GM23338 (cell line): ENCODE results near the gene SLC6A5. TPM values are rescaled to one million over a fixed set of nuclear protein-coding genes. Genes with fewer than 3 reads are reported as not detected.

Experiments used
- ATAC-seq: fragments of 200-7000 bp; cut with Tn5 transposase; 3 replicates; pipeline ENCODE4 v1.9.1; 2020
- DNase-seq: peaks from one replicate; pipeline ENCODE4 v3.0.0-alpha.2; 2015; ENCODE audit warnings: low spot score
- H2AFZ ChIP-seq: fragments of 200-600 bp; sonication (generic); 2 replicates; pipeline ENCODE4 v1.8.0; 2016; ENCODE audit warnings: antibody characterized with exemption, mild to moderate bottlenecking, moderate library complexity
- H3F3A ChIP-seq: fragments of 200-600 bp; sonication (generic); replicated peaks from 2 replicates; pipeline ENCODE4 v1.8.0; 2017; ENCODE audit warnings: antibody characterized with exemption, mixed run types, low read depth
- H3K27ac ChIP-seq: fragments of 200-600 bp; sonication (generic); 2 replicates; pipeline ENCODE4 v1.6.1; 2016; ENCODE audit warnings: low read depth
- H3K27me3 ChIP-seq: fragments of 200-600 bp; sonication (generic); 2 replicates; pipeline ENCODE4 v1.8.0; 2016; ENCODE audit warnings: mild to moderate bottlenecking, mixed run types, moderate library complexity; ENCODE audit not compliant: insufficient read depth
- H3K36me3 ChIP-seq: fragments of 200-600 bp; sonication (generic); 2 replicates; pipeline ENCODE4 v1.8.0; 2016; ENCODE audit warnings: mild to moderate bottlenecking; ENCODE audit not compliant: insufficient read depth
- H3K4me1 ChIP-seq: fragments of 200-600 bp; sonication (generic); 2 replicates; pipeline ENCODE4 v1.8.0; 2016; ENCODE audit warnings: mild to moderate bottlenecking, moderate library complexity; ENCODE audit not compliant: insufficient read depth
- H3K4me2 ChIP-seq: fragments of 200-600 bp; sonication (generic); 2 replicates; pipeline ENCODE4 v1.7.1; 2017; ENCODE audit warnings: mixed run types
- H3K4me3 ChIP-seq: fragments of 200-600 bp; sonication (generic); 2 replicates; pipeline ENCODE4 v1.6.1; 2016; ENCODE audit warnings: mixed run types
- H3K79me2 ChIP-seq: fragments of 200-600 bp; sonication (generic); replicated peaks from 2 replicates; pipeline ENCODE4 v1.8.0; 2017; ENCODE audit warnings: mild to moderate bottlenecking; ENCODE audit not compliant: insufficient read depth
- H3K9me2 ChIP-seq: fragments of 200-600 bp; sonication (generic); 2 replicates; pipeline ENCODE4 v1.8.0; 2017; ENCODE audit not compliant: insufficient read depth
- H4K20me1 ChIP-seq: fragments of 200-600 bp; sonication (generic); replicated peaks from 2 replicates; pipeline ENCODE4 v1.8.0; 2017; ENCODE audit warnings: mild to moderate bottlenecking; ENCODE audit not compliant: insufficient read depth
- H3K27ac Mint-ChIP-seq: 2 replicates; pipeline ENCODE4 v1.8.0; 2020; ENCODE audit warnings: inconsistent platforms, mild to moderate bottlenecking, moderate library complexity, mixed read lengths
- H3K27me3 Mint-ChIP-seq: 3 replicates; pipeline ENCODE4 v1.8.0; 2022; ENCODE audit warnings: low read depth, mild to moderate bottlenecking, moderate library complexity, mixed read lengths, inconsistent platforms; ENCODE audit not compliant: insufficient read depth, poor library complexity
- H3K36me3 Mint-ChIP-seq: 3 replicates; pipeline ENCODE4 v1.8.0; 2021; ENCODE audit warnings: low read depth, mild to moderate bottlenecking, inconsistent platforms, moderate library complexity, mixed read lengths
- H3K4me1 Mint-ChIP-seq: 3 replicates; pipeline ENCODE4 v1.8.0; 2020; ENCODE audit warnings: mild to moderate bottlenecking, inconsistent platforms, mixed read lengths
- H3K4me3 Mint-ChIP-seq: 3 replicates; pipeline ENCODE4 v1.8.0; 2021; ENCODE audit warnings: moderate library complexity, mild to moderate bottlenecking, inconsistent platforms, mixed read lengths
- H3K9me3 Mint-ChIP-seq: 3 replicates; pipeline ENCODE4 v1.8.0; 2020; ENCODE audit warnings: moderate library complexity, mild to moderate bottlenecking, inconsistent platforms, mixed read lengths
- CREB1 ChIP-seq: fragments of 250-450 bp; sonication (Bioruptor Pico); IDR thresholded peaks from 2 replicates; pipeline ENCODE4 v1.5.0; 2020; ENCODE audit warnings: low read depth, mild to moderate bottlenecking, moderate library complexity
- CTCF ChIP-seq, 2 experiments: fragments of 200-600 bp in 1 of 2; sonication (generic) in 1 of 2; conservative IDR thresholded peaks; 2 replicates each; pipeline versions ENCODE4 v1.5.1 to v1.6.1; 2016 to 2017; ENCODE audit warnings: antibody characterized with exemption in 2 of 2, low read depth in 2 of 2, mild to moderate bottlenecking in 2 of 2, moderate library complexity in 1 of 2
- EZH2 ChIP-seq: fragments of 200-600 bp; sonication (generic); IDR thresholded peaks from one replicate; pipeline ENCODE4 v1.8.0; 2017; ENCODE audit warnings: antibody characterized with exemption, mild to moderate bottlenecking, low read depth; ENCODE audit not compliant: unreplicated experiment
- EZH2phosphoT487 ChIP-seq: fragments of 200-600 bp; sonication (generic); IDR thresholded peaks from one replicate; pipeline ENCODE4 v1.8.1; 2018; ENCODE audit warnings: antibody characterized with exemption; ENCODE audit not compliant: unreplicated experiment
- JUNB ChIP-seq: IDR thresholded peaks from one replicate; pipeline ENCODE4 v1.6.1; 2016; ENCODE audit warnings: antibody characterized with exemption; ENCODE audit not compliant: unreplicated experiment
- NANOG ChIP-seq: IDR thresholded peaks from 2 replicates; pipeline ENCODE4 v1.6.1; 2016; ENCODE audit warnings: antibody characterized with exemption, borderline replicate concordance
- POLR2AphosphoS5 ChIP-seq: IDR thresholded peaks from 2 replicates; pipeline ENCODE4 v1.6.1; 2016; ENCODE audit warnings: antibody characterized with exemption, low read depth
- STAT1 ChIP-seq: IDR thresholded peaks from one replicate; pipeline ENCODE4 v1.6.1; 2016; ENCODE audit warnings: antibody characterized with exemption; ENCODE audit not compliant: unreplicated experiment
- ZNF114 ChIP-seq: fragments of 250-450 bp; sonication (Bioruptor Pico); IDR thresholded peaks from 2 replicates; pipeline ENCODE4 v1.5.0; 2020; ENCODE audit warnings: mild to moderate bottlenecking, moderate library complexity
- ZNF331 ChIP-seq: fragments of 250-450 bp; sonication (Bioruptor Pico); IDR thresholded peaks from 2 replicates; pipeline ENCODE4 v1.5.0; 2020; ENCODE audit warnings: low read depth, mild to moderate bottlenecking, moderate library complexity
- polyA plus RNA-seq: library from polyadenylated mRNA; unstranded; fragments of >200 nt; fragmentation: Nextera tagmentation; extraction: Ambion mirVana; gene quantifications from 2 replicates; pipeline ENCODE4 v1.2.1, GENCODE V29; 2016
- total RNA-seq: library from RNA; depleted of rRNA; stranded (reverse); fragments of >200 nt; shearing (Covaris generic); gene quantifications from 2 replicates; pipeline ENCODE4 v1.2.3, GENCODE V29; 2014
- TF ChIP-seq, protein P1 (sequence below): fragments of 250-450 bp; sonication (Bioruptor Pico); IDR thresholded peaks from 2 replicates; pipeline ENCODE4 v1.5.0; 2020; ENCODE audit warnings: mild to moderate bottlenecking, moderate library complexity
- TF ChIP-seq, protein P2 (sequence below): IDR thresholded peaks from one replicate; pipeline ENCODE4 v1.6.1; 2018; ENCODE audit warnings: antibody characterized with exemption; ENCODE audit not compliant: unreplicated experiment
- TF ChIP-seq, protein P3 (sequence below): IDR thresholded peaks from 2 replicates; pipeline ENCODE4 v1.6.1; 2016; ENCODE audit warnings: antibody characterized with exemption

SLC6A5 gene
- total and polyA plus RNA-seq, 2 experiments from 2014 or later: not detected

- peaks cover 6% of the 10 kb centered on the region for H3K27me3 Mint-ChIP-seq
- no peaks in the 10 kb centered on the region; the same call in 2 of the 3 replicates for H3K9me3 Mint-ChIP-seq
- H3K4me3 Mint-ChIP-seq: no peak overlapping the region
- no peaks in the 10 kb centered on the region; the same call in 1 of the 2 replicates for H3K9me2 ChIP-seq
- H3K4me1 ChIP-seq: peaks cover 7% of the 10 kb centered on the region; the same call in 1 of the 2 replicates
- ATAC-seq (no peak), DNase-seq (no peak)
- H3K27me3 ChIP-seq: no peaks in the 10 kb centered on the region
- no peaks in the 10 kb centered on the region for H3K79me2 ChIP-seq
- no peak overlapping the region for H3K27ac Mint-ChIP-seq
- H3K27ac ChIP-seq: no peak overlapping the region
- H3K36me3 Mint-ChIP-seq: no peaks in the 10 kb centered on the region
- no peak overlapping the region for H3K4me3 ChIP-seq
- no peak overlapping the region for H2AFZ ChIP-seq
- H3K4me1 Mint-ChIP-seq: peaks cover 21% of the 10 kb centered on the region
- no peak overlapping the region for H3K4me2 ChIP-seq
- H4K20me1 ChIP-seq: no peaks in the 10 kb centered on the region
- H3K36me3 ChIP-seq: no peaks in the 10 kb centered on the region
- TF ChIP-seq NANOG (no peak), CREB1 (no peak), ZNF331 (CRISPR knock-in tag) (no peak), EZH2 (no peak), CTCF (conservative IDR thresholded peaks at IDR 0.05; ENCODE audit: low read depth in 2 of 2) (no peak), EZH2phosphoT487 (no peak), STAT1 (no peak), ZNF114 (CRISPR knock-in tag) (no peak), POLR2AphosphoS5 (no peak), JUNB (no peak)
- TF ChIP-seq, protein P1, sequence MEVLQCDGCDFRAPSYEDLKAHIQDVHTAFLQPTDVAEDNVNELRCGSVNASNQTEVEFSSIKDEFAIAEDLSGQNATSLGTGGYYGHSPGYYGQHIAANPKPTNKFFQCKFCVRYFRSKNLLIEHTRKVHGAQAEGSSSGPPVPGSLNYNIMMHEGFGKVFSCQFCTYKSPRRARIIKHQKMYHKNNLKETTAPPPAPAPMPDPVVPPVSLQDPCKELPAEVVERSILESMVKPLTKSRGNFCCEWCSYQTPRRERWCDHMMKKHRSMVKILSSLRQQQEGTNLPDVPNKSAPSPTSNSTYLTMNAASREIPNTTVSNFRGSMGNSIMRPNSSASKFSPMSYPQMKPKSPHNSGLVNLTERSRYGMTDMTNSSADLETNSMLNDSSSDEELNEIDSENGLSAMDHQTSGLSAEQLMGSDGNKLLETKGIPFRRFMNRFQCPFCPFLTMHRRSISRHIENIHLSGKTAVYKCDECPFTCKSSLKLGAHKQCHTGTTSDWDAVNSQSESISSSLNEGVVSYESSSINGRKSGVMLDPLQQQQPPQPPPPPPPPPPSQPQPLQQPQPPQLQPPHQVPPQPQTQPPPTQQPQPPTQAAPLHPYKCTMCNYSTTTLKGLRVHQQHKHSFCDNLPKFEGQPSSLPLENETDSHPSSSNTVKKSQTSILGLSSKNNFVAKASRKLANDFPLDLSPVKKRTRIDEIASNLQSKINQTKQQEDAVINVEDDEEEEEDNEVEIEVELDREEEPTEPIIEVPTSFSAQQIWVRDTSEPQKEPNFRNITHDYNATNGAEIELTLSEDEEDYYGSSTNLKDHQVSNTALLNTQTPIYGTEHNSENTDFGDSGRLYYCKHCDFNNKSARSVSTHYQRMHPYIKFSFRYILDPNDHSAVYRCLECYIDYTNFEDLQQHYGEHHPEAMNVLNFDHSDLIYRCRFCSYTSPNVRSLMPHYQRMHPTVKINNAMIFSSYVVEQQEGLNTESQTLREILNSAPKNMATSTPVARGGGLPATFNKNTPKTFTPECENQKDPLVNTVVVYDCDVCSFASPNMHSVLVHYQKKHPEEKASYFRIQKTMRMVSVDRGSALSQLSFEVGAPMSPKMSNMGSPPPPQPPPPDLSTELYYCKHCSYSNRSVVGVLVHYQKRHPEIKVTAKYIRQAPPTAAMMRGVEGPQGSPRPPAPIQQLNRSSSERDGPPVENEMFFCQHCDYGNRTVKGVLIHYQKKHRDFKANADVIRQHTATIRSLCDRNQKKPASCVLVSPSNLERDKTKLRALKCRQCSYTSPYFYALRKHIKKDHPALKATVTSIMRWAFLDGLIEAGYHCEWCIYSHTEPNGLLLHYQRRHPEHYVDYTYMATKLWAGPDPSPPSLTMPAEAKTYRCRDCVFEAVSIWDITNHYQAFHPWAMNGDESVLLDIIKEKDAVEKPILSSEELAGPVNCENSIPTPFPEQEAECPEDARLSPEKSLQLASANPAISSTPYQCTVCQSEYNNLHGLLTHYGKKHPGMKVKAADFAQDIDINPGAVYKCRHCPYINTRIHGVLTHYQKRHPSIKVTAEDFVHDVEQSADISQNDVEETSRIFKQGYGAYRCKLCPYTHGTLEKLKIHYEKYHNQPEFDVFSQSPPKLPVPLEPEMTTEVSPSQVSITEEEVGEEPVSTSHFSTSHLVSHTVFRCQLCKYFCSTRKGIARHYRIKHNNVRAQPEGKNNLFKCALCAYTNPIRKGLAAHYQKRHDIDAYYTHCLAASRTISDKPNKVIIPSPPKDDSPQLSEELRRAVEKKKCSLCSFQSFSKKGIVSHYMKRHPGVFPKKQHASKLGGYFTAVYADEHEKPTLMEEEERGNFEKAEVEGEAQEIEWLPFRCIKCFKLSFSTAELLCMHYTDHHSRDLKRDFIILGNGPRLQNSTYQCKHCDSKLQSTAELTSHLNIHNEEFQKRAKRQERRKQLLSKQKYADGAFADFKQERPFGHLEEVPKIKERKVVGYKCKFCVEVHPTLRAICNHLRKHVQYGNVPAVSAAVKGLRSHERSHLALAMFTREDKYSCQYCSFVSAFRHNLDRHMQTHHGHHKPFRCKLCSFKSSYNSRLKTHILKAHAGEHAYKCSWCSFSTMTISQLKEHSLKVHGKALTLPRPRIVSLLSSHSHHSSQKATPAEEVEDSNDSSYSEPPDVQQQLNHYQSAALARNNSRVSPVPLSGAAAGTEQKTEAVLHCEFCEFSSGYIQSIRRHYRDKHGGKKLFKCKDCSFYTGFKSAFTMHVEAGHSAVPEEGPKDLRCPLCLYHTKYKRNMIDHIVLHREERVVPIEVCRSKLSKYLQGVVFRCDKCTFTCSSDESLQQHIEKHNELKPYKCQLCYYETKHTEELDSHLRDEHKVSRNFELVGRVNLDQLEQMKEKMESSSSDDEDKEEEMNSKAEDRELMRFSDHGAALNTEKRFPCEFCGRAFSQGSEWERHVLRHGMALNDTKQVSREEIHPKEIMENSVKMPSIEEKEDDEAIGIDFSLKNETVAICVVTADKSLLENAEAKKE (CRISPR knock-in tag): no peak
- TF ChIP-seq, protein P2, sequence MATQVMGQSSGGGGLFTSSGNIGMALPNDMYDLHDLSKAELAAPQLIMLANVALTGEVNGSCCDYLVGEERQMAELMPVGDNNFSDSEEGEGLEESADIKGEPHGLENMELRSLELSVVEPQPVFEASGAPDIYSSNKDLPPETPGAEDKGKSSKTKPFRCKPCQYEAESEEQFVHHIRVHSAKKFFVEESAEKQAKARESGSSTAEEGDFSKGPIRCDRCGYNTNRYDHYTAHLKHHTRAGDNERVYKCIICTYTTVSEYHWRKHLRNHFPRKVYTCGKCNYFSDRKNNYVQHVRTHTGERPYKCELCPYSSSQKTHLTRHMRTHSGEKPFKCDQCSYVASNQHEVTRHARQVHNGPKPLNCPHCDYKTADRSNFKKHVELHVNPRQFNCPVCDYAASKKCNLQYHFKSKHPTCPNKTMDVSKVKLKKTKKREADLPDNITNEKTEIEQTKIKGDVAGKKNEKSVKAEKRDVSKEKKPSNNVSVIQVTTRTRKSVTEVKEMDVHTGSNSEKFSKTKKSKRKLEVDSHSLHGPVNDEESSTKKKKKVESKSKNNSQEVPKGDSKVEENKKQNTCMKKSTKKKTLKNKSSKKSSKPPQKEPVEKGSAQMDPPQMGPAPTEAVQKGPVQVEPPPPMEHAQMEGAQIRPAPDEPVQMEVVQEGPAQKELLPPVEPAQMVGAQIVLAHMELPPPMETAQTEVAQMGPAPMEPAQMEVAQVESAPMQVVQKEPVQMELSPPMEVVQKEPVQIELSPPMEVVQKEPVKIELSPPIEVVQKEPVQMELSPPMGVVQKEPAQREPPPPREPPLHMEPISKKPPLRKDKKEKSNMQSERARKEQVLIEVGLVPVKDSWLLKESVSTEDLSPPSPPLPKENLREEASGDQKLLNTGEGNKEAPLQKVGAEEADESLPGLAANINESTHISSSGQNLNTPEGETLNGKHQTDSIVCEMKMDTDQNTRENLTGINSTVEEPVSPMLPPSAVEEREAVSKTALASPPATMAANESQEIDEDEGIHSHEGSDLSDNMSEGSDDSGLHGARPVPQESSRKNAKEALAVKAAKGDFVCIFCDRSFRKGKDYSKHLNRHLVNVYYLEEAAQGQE: no peak
- TF ChIP-seq, protein P3, sequence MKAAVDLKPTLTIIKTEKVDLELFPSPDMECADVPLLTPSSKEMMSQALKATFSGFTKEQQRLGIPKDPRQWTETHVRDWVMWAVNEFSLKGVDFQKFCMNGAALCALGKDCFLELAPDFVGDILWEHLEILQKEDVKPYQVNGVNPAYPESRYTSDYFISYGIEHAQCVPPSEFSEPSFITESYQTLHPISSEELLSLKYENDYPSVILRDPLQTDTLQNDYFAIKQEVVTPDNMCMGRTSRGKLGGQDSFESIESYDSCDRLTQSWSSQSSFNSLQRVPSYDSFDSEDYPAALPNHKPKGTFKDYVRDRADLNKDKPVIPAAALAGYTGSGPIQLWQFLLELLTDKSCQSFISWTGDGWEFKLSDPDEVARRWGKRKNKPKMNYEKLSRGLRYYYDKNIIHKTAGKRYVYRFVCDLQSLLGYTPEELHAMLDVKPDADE: no peak
- H3F3A ChIP-seq: no peaks in the 10 kb centered on the region
Measured at GRCh38 chr11:20638074-20638473, 38.7 kb downstream of the SLC6A5 start.
